ENCODE measurements around the gene CLCNKA.
"Not testable (repeated sequence)": the region's sequence is repeated elsewhere in the genome, so short reads cannot be mapped to it uniquely, and the experiment has no call there.

Gene CLCNKA

GRCh38 chr1:16061989-16062686 lies 40.3 kb downstream of the CLCNKA start:
- not testable (repeated sequence) for DNase-seq (ENCODE audit: extremely low read depth in 1 of 2, low read depth in 1 of 2)

- DNase-seq (ENCODE audit: extremely low read depth in 1 of 2, low read depth in 1 of 2): not testable (repeated sequence)
Measured at GRCh38 chr1:16062687-16063075, 40.8 kb downstream of the CLCNKA start.

- no peak for DNase-seq (ENCODE audit: extremely low read depth in 1 of 2, low read depth in 1 of 2)
Measured at GRCh38 chr1:16063226-16063829, 41.5 kb downstream of the CLCNKA start.

GRCh38 chr1:16063921-16064320 lies 42.1 kb downstream of the CLCNKA start:
- no peak for DNase-seq (ENCODE audit: extremely low read depth in 1 of 2, low read depth in 1 of 2)

GRCh38 chr1:16064536-16065268 lies 42.9 kb downstream of the CLCNKA start:
- DNase-seq (ENCODE audit: extremely low read depth in 1 of 2, low read depth in 1 of 2): no peak

GRCh38 chr1:16065269-16065576 lies 43.4 kb downstream of the CLCNKA start:
- DNase-seq (ENCODE audit: extremely low read depth in 1 of 2, low read depth in 1 of 2): no peak

GRCh38 chr1:16066245-16066644 lies 44.4 kb downstream of the CLCNKA start:
- no peak for DNase-seq (ENCODE audit: extremely low read depth in 1 of 2, low read depth in 1 of 2)

- no peak for DNase-seq (ENCODE audit: extremely low read depth in 1 of 2, low read depth in 1 of 2)
Measured at GRCh38 chr1:16067127-16067768, 45.4 kb downstream of the CLCNKA start.

- DNase-seq (ENCODE audit: extremely low read depth in 1 of 2, low read depth in 1 of 2): no peak
Measured at GRCh38 chr1:16067933-16068332, 46.1 kb downstream of the CLCNKA start.

GRCh38 chr1:16068356-16069270 lies 46.8 kb downstream of the CLCNKA start:
- no peak for DNase-seq (ENCODE audit: extremely low read depth in 1 of 2, low read depth in 1 of 2)

GRCh38 chr1:16070640-16071355 lies 49.0 kb downstream of the CLCNKA start:
- DNase-seq (ENCODE audit: extremely low read depth in 1 of 2, low read depth in 1 of 2): no peak

- DNase-seq (ENCODE audit: extremely low read depth in 1 of 2, low read depth in 1 of 2): no peak
Measured at GRCh38 chr1:16071614-16072013, 49.8 kb downstream of the CLCNKA start.

GRCh38 chr1:16072095-16072494 lies 50.3 kb downstream of the CLCNKA start:
- no peak for DNase-seq (ENCODE audit: extremely low read depth in 1 of 2, low read depth in 1 of 2)

GRCh38 chr1:16072616-16073484 lies 51.0 kb downstream of the CLCNKA start:
- DNase-seq (ENCODE audit: extremely low read depth in 1 of 2, low read depth in 1 of 2): no peak

GRCh38 chr1:16073490-16074119 lies 51.8 kb downstream of the CLCNKA start, which contains the start of gene FAM131C:
Gene FAM131C, minus strand, starts transcription at chr1:16073651. Its CDS starts 209 bp downstream, at chr1:16073442.
- no peak for DNase-seq (ENCODE audit: extremely low read depth in 1 of 2, low read depth in 1 of 2)

- no peak for DNase-seq (ENCODE audit: extremely low read depth in 1 of 2, low read depth in 1 of 2)
Measured at GRCh38 chr1:16074217-16074616, 52.4 kb downstream of the CLCNKA start.

- DNase-seq (ENCODE audit: extremely low read depth in 1 of 2, low read depth in 1 of 2): no peak
Measured at GRCh38 chr1:16075337-16076030, 53.6 kb downstream of the CLCNKA start.

All from stimulated activated CD8-positive, alpha-beta memory T cell treated with anti-CD3 and anti-CD28 coated beads, Interleukin-7, amount 100 ng/mL, for 48 hours (primary cell).